ENCODE data around the gene C20orf144.
A peak's percentile ranks its signal among the peaks of the same experiment; 100 is the strongest.

Gene C20orf144

DNA sequence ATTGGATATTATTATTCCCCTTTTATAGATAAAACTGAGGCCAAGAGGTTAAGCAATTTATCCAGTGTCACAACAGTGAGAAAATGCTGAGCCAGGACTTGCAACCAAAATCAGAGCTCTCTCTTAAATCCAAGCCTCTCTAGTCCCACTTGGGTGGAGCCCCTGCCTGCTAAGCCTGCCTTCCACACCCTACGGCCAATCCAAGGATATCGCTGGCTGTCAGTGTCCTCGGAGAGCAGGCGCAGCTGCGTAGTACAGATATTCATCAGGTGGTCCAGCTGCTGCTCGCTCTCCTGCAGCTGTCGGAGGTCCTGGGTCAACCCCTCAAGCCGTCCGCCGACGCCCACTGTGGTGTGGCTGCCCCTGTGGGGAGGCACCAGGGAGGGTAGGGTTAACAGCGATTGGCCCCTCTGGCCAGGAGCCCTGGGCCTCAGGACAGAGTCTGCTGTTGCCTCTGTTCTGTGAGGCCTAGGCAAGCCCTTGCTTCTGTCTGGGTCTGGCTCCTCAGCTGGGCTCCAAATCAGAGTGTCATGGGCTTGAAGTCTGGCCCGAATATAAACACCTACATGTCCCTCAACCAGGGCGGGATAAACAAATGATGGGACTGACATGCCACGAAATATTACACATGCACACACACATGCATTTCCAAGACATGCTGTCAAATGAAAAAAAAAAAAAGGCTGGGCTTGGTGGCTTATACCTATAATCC is 16.0 kb downstream of the C20orf144 start:
- no peak for DNase-seq

GRCh38 chr20:33679758-33680485 is 17.8 kb downstream of the C20orf144 start:
- DNase-seq, result no peak

GRCh38 chr20:33680686-33681085 is 18.6 kb downstream of the C20orf144 start:
- DNase-seq, result no peak

DNA sequence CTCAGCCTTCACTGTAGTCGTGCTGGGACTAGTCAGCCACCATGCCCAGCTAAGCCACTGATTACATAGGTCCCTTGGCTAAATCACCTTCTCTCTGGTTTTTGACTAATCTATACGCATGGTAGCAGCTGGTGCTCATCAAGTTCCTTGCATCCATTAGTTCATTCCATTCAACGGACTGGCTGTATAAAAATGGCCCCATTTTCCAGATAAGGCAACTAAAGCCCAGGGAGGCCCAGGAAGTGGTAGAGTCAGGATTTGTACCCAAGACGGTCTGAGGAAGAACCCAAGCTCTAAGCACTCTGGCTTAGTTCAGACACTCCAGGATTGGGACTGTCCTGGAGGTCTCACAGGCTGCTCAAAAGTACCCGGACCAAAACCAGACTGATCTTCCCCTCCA is 19.2 kb downstream of the C20orf144 start:
- DNase-seq, result no peak

DNA sequence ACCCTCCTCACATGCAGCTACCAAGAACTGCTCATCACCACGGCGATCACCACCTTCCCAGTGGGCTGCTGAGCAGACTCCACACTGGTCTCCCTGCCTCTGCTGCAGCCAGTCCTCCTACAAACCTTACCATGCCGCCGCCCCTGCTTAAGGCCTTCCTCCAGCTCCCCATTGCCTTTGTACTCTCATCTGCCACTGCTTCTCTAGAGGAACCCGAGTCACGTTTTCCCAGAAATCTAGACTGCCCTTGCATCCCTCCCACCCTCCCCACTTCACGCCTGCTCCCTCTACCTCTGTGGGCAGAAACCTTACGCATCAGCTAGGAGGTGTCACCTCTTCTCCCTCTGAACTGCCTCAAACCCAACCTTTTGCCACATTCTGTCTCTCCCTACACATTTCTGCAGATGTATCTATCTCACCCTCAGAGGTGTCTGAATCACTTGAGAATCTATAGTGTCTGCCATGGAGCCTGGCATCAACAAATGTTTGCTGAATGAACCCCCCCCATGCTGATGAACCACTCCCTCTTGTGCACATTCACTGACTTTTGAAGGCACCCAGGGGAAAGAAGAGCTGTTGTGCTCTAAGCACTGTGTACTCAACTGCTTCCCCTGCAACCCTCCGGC is 19.7 kb downstream of the C20orf144 start:
- DNase-seq, result no peak

- no peak for DNase-seq
Measured at GRCh38 chr20:33684533-33685327, 22.6 kb downstream of the C20orf144 start.

DNA sequence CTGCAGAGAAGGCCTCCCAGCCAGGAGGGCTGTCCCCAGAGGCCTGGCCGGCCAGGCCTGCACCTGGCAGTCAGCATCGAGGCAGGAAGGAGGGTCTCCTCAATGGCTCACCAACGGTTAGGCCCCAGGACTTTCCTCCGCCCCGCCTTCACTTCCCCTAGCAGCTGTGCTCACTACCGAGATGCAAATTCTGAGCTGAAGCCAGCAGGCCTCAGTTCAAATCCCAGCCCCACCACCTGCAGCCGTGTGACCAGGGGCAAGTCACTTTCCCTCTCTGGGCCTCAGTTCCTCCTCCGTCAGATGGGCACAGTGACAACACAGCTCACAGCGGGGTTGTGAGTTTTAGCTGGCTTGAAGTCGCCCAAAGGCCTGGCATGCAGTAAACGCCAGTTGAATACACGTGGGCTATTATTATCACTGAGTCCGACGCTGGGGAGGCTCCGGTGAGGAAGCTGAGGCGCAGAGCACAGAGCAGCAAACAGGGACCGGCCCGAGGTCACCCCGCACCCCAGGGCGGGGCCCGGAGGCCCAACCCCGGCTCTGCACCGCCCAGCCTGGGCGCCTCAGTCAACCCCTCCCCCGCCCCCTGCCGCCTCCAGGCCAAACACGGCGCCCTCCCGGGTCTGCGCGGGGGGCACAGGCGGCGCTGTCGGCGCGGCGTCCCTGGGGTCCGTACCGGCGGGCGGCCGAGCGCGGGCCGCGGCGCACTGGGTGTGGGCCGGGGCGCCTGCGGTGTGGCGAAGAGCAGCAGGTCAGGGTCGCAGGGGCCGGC is 23.4 kb downstream of the C20orf144 start:
- DNase-seq, result no peak

DNA sequence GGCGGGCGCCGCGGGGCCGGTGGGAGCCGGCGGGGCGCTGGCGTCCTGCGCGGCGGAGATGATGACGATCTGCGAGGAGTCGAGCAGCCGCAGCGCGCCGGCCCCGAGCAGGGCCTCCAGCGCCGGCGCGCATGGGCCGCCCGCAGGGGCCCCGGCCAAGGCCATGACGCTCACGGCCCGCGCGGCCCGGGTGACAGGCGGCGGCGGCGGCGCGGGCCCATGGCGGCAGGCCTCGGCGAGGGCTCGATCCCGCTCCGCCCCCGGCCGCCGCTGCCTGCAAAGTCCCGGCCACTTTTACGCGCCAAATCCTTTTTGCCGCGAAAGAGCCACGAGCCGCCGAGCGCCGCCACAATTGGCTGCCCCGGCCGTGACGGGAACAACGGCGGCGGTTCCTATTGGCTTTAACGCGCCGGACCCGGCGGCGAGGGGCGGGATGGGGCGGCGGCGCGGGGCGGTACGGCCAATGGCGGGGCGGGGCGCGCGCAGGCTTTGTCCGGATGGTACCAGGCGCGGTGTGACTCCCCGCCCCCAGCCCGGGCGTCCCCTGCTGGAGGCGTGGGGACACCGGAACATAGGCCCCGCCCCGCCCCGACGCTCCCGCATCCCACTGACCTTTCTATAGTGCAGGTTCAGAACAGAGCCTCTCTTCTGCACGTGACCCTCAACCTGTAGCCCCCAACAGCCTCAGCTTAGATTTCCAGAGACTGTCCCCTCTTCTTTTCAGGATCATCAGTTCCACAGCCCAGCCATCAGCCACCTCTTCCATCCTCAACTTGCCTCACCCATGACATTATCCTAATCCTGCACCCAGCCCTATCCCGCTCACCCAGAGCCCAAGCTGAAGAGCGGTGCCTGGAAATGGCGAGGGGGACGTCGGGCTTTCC is 24.2 kb downstream of the C20orf144 start, which contains the start of gene E2F1:
TSS of gene E2F1 (minus strand) at position 286 of the 884 bp plus-strand sequence. CDS start at position 165, 121 bp downstream.
- DNase-seq, result peak; percentile 90

GRCh38 chr20:33686984-33687366 is 24.8 kb downstream of the C20orf144 start:
- no peak for DNase-seq

GRCh38 chr20:33687370-33687915 is 25.3 kb downstream of the C20orf144 start:
- DNase-seq, result no peak

GRCh38 chr20:33687993-33688937 is 26.1 kb downstream of the C20orf144 start:
- no peak for DNase-seq

GRCh38 chr20:33688938-33689424 is 26.9 kb downstream of the C20orf144 start:
- DNase-seq, result no peak

GRCh38 chr20:33689493-33689892 is 27.4 kb downstream of the C20orf144 start:
- no peak for DNase-seq

- no peak for DNase-seq
Measured at GRCh38 chr20:33689973-33690372, 27.8 kb downstream of the C20orf144 start.

DNA sequence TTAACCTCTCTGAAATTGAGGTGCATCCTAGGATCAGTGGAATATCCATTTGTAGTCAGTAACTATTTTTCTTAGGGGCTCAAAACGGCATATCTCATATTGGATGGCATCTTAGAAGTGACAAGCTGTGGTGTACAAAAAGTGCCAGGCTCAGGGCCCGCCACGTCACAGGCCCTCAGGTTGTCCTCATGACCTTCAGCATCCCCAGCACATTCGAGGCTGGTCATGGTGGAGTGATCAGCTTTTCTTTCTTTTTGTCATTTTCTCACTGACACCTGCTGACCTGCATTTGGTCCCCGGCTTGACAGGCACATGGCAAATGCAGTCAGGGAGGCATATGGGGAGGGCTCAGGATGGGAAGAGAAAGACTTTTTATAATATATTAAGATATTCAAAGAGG is 31.2 kb downstream of the C20orf144 start:
- no peak for DNase-seq

DNA sequence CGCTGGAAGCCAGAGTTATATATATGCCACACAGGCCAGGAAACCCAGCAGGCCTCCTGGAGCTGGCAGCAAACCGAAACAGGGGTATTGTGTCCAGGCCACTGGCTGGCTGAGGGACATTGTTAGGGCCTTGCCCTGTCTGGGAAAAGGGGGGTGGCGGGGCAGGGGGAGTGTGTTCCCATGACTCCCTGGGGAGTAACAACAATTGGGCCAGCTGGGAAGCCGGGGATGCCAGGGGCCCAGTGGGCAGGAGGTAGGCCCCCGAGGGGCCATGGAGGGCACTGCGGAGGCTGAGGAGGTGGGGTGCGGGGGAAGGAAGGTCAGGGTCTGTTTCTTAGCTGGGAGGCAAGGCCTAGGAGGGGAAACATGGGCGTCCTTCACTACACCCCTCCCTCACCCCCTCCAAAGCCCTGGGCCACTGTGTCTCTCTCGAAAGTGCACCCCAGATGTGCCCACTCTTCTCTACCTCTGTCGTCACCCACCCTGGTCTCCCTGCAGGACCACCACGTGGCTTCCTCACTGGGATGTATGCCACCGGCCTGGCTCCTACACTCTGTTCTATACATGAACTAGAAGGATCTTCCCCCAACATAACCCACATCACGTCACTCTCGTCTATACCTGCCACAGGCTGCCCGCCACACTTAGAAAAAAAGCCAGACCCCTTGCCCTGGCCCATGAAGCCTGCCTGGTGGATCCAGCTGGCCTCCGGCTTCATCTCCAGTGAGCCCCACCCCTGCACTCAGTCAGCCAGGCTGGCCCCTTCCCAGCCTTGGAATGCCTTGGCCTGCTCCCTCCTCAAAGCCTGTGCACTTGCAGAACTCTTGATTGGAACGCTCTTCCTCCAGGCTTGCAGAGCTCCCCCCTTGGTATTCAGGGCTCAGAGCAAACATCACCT is 31.9 kb downstream of the C20orf144 start:
- DNase-seq, result no peak

- no peak for DNase-seq
Measured at GRCh38 chr20:33694639-33695012, 32.5 kb downstream of the C20orf144 start.

GRCh38 chr20:33696448-33696847 is 34.3 kb downstream of the C20orf144 start:
- DNase-seq, result no peak

DNA sequence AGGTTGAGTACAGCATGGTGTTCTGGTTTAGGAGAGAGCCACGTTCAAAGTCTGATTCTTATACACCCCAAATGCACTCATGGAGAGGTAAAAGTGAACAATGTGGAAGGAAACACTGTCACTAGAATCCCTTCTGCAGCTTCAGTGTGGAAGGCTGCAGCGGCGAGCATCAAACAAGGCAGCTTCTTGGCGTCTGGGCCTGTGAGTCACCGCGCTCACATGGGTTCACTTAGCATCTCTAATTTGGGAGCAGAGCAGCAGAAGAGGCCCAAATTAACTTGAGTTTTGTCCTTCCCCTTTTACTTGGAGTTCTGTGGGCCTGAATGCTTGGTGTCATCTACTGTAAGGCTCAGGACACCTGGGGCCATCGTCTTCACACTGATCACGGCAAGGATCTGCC is 35.0 kb downstream of the C20orf144 start:
- DNase-seq, result no peak

Measured in NCI-H1048 (cell line).